ENCODE measurements around the gene CR1L. TPM values are rescaled to one million over a fixed set of nuclear protein-coding genes. Genes with fewer than 3 reads are reported as not detected.

The CR1L gene
- total RNA-seq, 1 experiment from 2014 or later = not detected

- no peak for ATAC-seq
- POLR2A ChIA-PET = no interaction called here
Observed at GRCh38 chr1:207666342-207666741, 21.4 kb downstream of the CR1L start.

GRCh38 chr1:207669528-207670009, 24.6 kb downstream of the CR1L start:
- H3K27me3 ChIP-seq (ENCODE audit: control insufficient read depth, insufficient read depth, low read length) = peaks cover 15% of the 10 kb centered on the region
- CTCF ChIA-PET = no interaction called here

More at GRCh38 chr1:207666342-207666741, 21.4 kb downstream of the CR1L start:
- no peak overlapping the region for H3K4me3 ChIP-seq (ENCODE audit: low read depth in 2 of 2, low read length in 2 of 2)
- no peak for DNase-seq (ENCODE audit: low read depth, low spot score)
- CTCF ChIA-PET = no interaction called here
- no peaks in the 10 kb centered on the region for H3K4me1 ChIP-seq (ENCODE audit: control insufficient read depth, insufficient read depth, low read length)
- H3K9me3 ChIP-seq (ENCODE audit: control insufficient read depth, insufficient read depth, low read depth, low read length) = no peaks in the 10 kb centered on the region
- TF ChIP-seq POLR2AphosphoS5 (IDR thresholded peaks at IDR 0.05; ENCODE audit: low read depth, low read length) (no peak), REST (IDR thresholded peaks at IDR 0.05; ENCODE audit: insufficient read depth in 1 of 2, low read depth in 2 of 2, low read length in 1 of 2) (no peak), SIN3A (IDR thresholded peaks at IDR 0.05; ENCODE audit: borderline replicate concordance, insufficient read depth, low read depth, low read length) (no peak), TCF7L2 (IDR thresholded peaks at IDR 0.05; ENCODE audit: low read depth, low read length) (no peak), CTCF (IDR thresholded peaks at IDR 0.05) (no peak)
- H3K27ac ChIP-seq (ENCODE audit: low read length) = no peak overlapping the region
- no TSS peak for BruUV-seq (replicated peaks)
- intact Hi-C loops (cut with micrococcal nuclease; ENCODE audit: unreplicated experiment) (no loop called here), in situ Hi-C loops (cut with HindIII; ENCODE audit: low pct_unique_long_range_greater_than_20kb, low sequenced_read_pairs) (no loop called here)
- peaks cover 18% of the 10 kb centered on the region for H3K27me3 ChIP-seq (ENCODE audit: control insufficient read depth, insufficient read depth, low read length)
- no peaks in the 10 kb centered on the region for H3K36me3 ChIP-seq (ENCODE audit: control insufficient read depth, insufficient read depth, low read length)

More at GRCh38 chr1:207669528-207670009, 24.6 kb downstream of the CR1L start:
- in situ Hi-C loops (cut with HindIII; ENCODE audit: low pct_unique_long_range_greater_than_20kb, low sequenced_read_pairs) (no loop called here), intact Hi-C loops (cut with micrococcal nuclease; ENCODE audit: unreplicated experiment) (no loop called here)
- Histone ChIP-seq H3K27ac (ENCODE audit: low read length) (no peak overlapping the region), H3K4me1 (ENCODE audit: control insufficient read depth, insufficient read depth, low read length) (no peaks in the 10 kb centered on the region), H3K36me3 (ENCODE audit: control insufficient read depth, insufficient read depth, low read length) (no peaks in the 10 kb centered on the region), H3K4me3 (ENCODE audit: low read depth in 2 of 2, low read length in 2 of 2) (no peak overlapping the region), H3K9me3 (ENCODE audit: control insufficient read depth, insufficient read depth, low read depth, low read length) (no peaks in the 10 kb centered on the region)
- POLR2A ChIA-PET = no interaction called here
- DNase-seq (ENCODE audit: low read depth, low spot score) = no peak
- no peak for ATAC-seq
- no TSS peak for BruUV-seq (replicated peaks)
- TF ChIP-seq SIN3A (IDR thresholded peaks at IDR 0.05; ENCODE audit: borderline replicate concordance, insufficient read depth, low read depth, low read length) (no peak), REST (IDR thresholded peaks at IDR 0.05; ENCODE audit: insufficient read depth in 1 of 2, low read depth in 2 of 2, low read length in 1 of 2) (no peak), CTCF (IDR thresholded peaks at IDR 0.05) (no peak), TCF7L2 (IDR thresholded peaks at IDR 0.05; ENCODE audit: low read depth, low read length) (no peak), POLR2AphosphoS5 (IDR thresholded peaks at IDR 0.05; ENCODE audit: low read depth, low read length) (no peak)
